Hematopoietic multipotent progenitor cell treated with erythropoietin and hydrocortisone succinate and interleukin-3 and kit ligand, for 17 days (in vitro differentiated cells): ENCODE data around the gene KMO.

Experiments used
- DNase-seq: peaks from one replicate; pipeline ENCODE4 v3.0.0-alpha.2; 2015; ENCODE audit warnings: low spot score

The KMO gene

GRCh38 chr1:241536969-241537368, 4.8 kb downstream of the KMO start:
- no peak for DNase-seq

DNA sequence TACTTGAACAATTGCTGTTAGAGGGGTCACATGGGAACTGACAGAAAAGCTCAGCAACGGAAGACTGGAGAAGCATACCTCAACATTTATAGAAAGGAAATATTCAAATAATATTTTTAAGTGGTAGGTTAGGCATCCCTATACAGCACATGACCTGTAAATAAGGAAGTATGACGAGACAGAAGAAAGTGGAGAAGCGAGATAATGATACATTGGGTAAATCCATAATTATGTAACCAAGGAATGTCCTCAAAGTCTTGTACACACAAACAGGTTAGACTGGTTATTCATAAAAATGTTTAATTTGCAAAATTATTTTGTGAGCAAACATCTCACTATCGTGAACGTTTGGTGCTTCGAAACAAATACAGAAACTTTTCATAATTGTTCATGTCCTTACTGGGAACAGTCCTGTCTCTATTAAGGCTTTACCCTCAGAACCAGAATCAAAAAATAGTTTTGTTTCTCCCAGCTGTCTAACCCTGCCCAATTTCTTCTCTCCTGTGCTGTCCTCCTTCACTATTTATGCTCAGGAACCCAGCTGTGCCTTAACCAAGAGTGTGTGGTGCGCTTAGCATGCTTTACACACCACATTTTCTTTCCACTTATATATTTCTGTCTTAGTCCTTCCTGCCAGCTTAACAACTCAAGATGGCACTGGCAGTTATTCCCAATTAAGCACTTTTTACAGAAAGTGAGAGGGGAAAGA, 10.2 kb downstream of the KMO start:
- DNase-seq, result no peak

DNA sequence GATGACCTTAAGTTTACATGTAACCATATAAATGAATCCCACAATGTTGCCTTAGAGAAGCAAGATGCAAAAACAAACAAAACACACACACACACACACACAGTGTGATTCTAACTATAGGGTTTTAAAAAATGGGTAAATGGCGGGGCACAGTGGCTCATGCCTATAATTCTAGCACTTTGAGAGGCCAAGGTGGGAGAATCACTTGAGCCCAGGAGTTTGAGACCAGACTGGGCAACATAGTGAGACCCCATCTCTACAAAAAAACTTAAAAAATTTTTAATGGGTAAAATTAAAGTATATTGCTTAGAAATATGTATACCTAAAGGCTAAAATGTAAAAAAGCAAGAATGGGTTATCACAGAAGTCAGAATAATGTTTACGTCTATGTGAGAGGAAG, 15.8 kb downstream of the KMO start:
- DNase-seq, result no peak

- no peak for DNase-seq
Observed at GRCh38 chr1:241550318-241550717, 18.1 kb downstream of the KMO start.

GRCh38 chr1:241551759-241552638, 19.8 kb downstream of the KMO start:
- DNase-seq, result no peak

DNA sequence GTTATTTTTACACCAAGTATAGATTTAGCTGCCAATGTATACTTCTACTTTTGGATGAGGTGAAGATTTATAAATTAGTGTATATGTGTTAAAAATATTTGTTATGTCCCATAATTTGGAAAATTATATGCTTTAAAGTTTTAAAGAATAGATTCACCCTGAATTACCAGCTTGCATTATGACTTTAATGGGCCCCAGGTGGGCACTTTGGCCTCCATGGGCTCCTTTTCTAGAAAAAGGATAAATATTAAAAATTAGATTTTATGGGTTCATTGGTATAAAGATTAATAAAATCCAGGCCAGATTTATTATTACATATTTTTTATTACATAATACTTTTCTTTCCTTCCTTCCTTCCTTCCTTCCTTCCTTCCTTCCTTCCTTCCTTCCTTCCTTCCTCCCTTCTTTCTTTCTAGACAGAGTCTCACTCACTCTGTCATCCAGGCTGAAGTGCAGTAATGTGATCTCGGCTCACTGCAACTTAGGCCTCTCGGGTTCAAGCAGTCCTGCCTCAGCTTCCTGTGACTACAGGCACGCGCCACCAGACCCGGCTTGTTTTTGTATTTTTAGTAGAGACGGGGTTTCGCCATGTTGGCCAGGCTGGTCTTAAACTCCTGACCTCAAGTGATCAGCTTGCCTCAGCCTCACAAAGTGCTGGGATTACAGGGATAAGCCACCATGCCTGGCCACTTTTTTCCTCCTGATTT, 21.9 kb downstream of the KMO start:
- DNase-seq, result no peak

DNA sequence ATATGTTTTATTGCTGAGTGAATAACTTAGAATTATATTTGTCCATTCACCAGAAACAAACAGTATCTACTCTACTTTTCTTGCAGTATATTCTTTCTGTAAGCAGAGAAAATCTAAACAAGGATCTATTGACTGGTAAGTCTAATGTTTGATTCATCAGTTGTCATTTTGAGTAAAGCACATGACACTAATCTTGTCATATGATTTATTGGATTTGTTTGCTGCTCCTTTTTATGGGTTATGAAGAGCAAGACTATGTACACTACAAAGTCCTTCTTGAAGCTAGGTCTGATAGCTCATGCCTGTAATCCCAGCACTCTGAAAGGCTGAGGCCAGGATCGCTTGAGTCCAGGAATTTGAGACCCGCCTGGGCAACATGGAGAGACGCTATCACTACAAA, 23.3 kb downstream of the KMO start:
- DNase-seq, result no peak

DNA sequence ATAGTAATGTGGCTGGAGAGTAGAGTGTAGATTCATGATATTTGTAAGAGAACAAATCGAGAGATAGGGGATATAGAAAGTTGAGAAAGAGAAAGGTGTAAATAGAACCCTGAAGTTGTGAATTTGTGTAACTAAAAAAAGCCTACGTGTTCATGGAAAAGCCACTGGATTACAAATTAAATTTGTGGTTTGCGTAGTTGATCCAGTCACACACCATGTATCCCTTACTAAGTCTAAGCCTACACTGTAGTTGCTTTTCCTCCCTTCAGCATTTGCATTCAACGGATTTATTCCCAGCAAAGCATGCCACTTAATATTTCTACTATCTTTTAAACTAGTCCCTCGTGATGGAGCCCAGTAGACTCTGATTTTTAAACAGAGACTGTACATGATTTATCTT, 24.9 kb downstream of the KMO start:
- DNase-seq, result no peak

- DNase-seq, result no peak
Observed at GRCh38 chr1:241557551-241558193, 25.5 kb downstream of the KMO start.

GRCh38 chr1:241560146-241560848, 28.1 kb downstream of the KMO start:
- no peak for DNase-seq

DNA sequence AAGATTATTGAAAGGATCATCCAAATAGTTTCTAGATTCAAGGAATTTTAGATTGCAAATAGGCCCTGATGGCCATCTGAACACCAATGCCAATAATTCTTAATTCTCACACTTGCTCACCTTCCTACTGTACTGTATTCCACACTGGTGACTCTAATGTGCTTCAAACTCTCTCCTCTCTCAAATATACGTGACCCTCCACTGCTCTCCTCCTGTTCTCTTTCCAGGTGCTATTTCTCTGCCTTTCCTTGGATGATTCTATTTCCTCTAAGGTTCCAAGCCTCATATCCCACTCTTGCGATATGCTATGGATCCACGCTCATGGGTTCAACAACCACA, 28.6 kb downstream of the KMO start:
- no peak for DNase-seq

- no peak for DNase-seq
Observed at GRCh38 chr1:241569848-241570247, 37.7 kb downstream of the KMO start.

DNA sequence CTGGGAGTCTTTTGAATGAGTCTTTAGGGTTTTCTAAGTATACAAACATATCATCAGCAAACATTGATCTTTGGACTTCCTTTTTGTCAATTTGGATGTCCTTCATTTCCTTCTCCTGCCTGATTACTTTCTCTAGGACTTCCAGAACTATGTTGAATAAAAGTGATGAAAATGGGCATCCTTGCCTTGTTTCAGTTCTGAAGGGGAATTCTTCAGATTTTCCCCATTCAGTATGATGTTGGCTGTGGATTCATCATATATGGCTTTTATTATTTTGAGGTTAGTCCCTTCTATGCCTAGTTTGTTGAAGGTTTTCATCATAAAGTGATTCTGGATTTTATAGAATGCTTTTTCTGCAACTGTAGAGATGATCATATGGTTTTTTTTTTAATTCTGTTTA, 42.0 kb downstream of the KMO start:
- no peak for DNase-seq

DNA sequence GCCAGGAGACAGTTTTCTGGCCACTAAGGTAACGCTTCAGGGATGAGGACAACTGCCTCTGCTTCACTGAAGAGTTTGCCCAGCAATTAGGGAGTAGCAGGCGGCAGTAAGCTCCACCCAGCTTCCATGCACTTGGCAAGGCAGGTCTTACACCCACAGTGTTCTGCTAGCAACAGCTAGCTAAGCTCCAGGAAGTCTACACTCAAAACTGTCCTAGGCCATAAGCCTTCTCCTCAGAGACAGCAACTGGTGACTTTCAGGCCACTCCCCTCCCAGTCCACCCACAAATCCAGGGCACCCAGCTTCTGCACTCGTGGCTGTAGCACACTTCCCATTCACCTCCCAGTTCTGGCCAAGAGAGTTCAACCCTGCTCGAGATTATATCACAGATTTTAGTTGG, 47.3 kb downstream of the KMO start:
- no peak for DNase-seq

GRCh38 chr1:241582921-241583321, 50.7 kb downstream of the KMO start:
- no peak for DNase-seq

- no peak for DNase-seq
Observed at GRCh38 chr1:241586905-241587512, 54.8 kb downstream of the KMO start.

GRCh38 chr1:241589521-241589920, 57.3 kb downstream of the KMO start:
- no peak for DNase-seq

GRCh38 chr1:241590719-241591118, 58.5 kb downstream of the KMO start:
- no peak for DNase-seq

GRCh38 chr1:241591317-241591716, 59.1 kb downstream of the KMO start:
- no peak for DNase-seq

GRCh38 chr1:241591736-241592135, 59.6 kb downstream of the KMO start:
- no peak for DNase-seq

DNA sequence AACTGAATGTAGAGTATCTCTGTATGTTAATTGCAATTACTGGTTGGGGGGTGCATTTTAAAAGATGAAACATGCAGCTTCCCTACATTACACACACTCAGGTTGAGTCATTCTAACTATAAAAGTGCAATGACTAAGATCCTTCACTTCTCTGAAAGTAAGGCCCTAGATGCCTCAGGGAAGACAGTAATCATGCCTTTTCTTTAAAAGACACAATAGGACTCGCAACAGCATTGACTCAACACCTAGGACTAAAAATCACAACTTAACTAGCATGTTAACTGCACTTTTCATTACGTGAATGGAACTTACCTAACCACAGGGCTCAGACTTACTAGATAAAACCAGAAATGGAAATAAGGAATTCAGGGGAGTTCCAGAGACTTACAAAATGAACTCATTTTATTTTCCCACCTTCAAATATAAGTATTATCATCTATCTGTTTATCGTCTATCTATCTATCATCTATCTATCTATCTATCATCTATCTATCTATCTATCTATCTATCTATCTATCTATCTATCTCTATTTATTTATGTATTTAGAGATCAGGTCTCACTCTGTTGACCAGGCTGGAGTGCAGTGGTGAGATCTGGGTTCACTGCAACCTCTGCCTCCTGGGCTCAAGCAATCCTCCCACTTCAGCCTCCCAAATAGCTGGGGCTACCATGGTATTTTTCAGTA, 60.2 kb downstream of the KMO start:
- DNase-seq, result no peak
